Tibial nerve (tissue), 4 donors: ENCODE results near the gene PRDX5. TPM values are rescaled to one million over a fixed set of nuclear protein-coding genes. Genes with fewer than 3 reads are reported as not detected.

ENCODE experiments used
- DNase-seq, 2 donors: peaks; one replicate each; pipeline ENCODE4 v3.0.0-alpha.2; 2019; ENCODE audit warnings: low spot score in 2 of 2
- H3K27ac ChIP-seq, 4 donors: fragments of 200-600 bp; sonication (generic) in 3 of 4; one replicate each; pipeline ENCODE4 v1.5.1; 2017 to 2019; ENCODE audit warnings: mild to moderate bottlenecking in 1 of 4
- H3K27me3 ChIP-seq, 2 donors: fragments of 200-600 bp; sonication (generic) in 1 of 2; one replicate each; pipeline versions ENCODE4 v1.5.1 to v1.6.0; 2017 to 2019
- H3K36me3 ChIP-seq, 3 donors: fragments of 200-600 bp; sonication (generic); one replicate each; pipeline ENCODE4 v1.5.1; 2018 to 2019
- H3K4me1 ChIP-seq, 4 donors: fragments of 200-600 bp; sonication (generic) in 3 of 4; one replicate each; pipeline ENCODE4 v1.5.1; 2017 to 2019
- H3K4me3 ChIP-seq, 4 donors: fragments of 200-600 bp; sonication (generic) in 3 of 4; one replicate each; pipeline ENCODE4 v1.5.1; 2017 to 2019; ENCODE audit warnings: mild to moderate bottlenecking in 1 of 4, moderate library complexity in 1 of 4
- H3K9me3 ChIP-seq, 4 donors: fragments of 200-600 bp; sonication (generic) in 3 of 4; one replicate each; pipeline ENCODE4 v1.5.1; 2017 to 2019
- EP300 ChIP-seq, 2 donors: sonication (generic); formaldehyde crosslinking; IDR thresholded peaks; one replicate each; pipeline ENCODE4 v1.6.1; 2017; ENCODE audit warnings: antibody characterized with exemption in 2 of 2, mild to moderate bottlenecking in 1 of 2
- POLR2A ChIP-seq, 2 donors: fragments of 450-650 bp; IDR thresholded peaks; one replicate each; pipeline ENCODE4 v1.6.1; 2017; ENCODE audit warnings: antibody characterized with exemption in 2 of 2, mild to moderate bottlenecking in 2 of 2, moderate library complexity in 2 of 2
- WGBS, 2 donors: methylation state at CpG; one replicate each; pipeline ENCODE4 v1.1.5; 2018; 5-methylcytosine and 5-hydroxymethylcytosine counted together
- total RNA-seq, 4 donors: library from RNA; depleted of rRNA; stranded (reverse); fragments of >200 nt; gene quantifications; one replicate each; pipeline ENCODE4 v1.1.0, GENCODE V29; 2016
- TF ChIP-seq, protein P1 (sequence below), 5 experiments: fragments of 200-600 bp in 3 of 5; fragments of 450-650 bp in 2 of 5; sonication (generic) in 3 of 5; IDR thresholded peaks; one replicate each; pipeline ENCODE4 v1.5.1; 2016 to 2019; ENCODE audit warnings: antibody characterized with exemption in 5 of 5, mild to moderate bottlenecking in 3 of 5, moderate library complexity in 2 of 5

Gene PRDX5
- total RNA-seq, 4 donors from 2014 or later = 142 to 246 (median 204) TPM

DNA sequence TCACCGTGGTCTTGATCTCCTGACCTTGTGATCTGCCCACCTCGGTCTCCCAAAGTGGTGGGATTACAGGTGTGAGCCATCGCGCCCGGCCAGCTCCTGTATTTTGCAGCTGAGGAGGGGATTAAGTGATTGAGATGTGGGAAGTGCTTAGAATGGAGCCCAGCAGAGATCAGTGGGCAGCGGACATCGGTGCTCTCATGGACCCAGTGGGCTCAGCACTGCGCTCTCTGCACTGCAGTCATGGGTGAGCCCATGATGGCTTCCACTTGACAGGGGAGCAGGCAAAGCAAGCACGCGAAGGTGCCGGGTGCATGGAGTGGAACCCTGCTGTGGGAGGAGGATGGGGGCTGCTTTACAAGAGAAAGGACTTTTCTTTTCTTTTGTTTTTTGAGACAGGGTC lies 13.0 kb downstream of the PRDX5 start:
- H3K27ac ChIP-seq = no peak overlapping the region
- no peaks in the 10 kb centered on the region for H3K36me3 ChIP-seq
- peaks cover 0 to 5% (median 0%) of the 10 kb centered on the region in 4 donors for H3K9me3 ChIP-seq
- DNase-seq = no peak
- H3K4me3 ChIP-seq = no peak overlapping the region
- H3K27me3 ChIP-seq = no peaks in the 10 kb centered on the region
- 75 to 80% methylated on average over 11 of the region's 11 CpGs for WGBS, 2 donors
- H3K4me1 ChIP-seq = peaks cover 0 to 30% (median 11%) of the 10 kb centered on the region in 4 donors
- TF ChIP-seq POLR2A (IDR thresholded peaks at IDR 0.05) (no peak), EP300 (IDR thresholded peaks at IDR 0.05) (no peak)
- TF ChIP-seq, protein P1, sequence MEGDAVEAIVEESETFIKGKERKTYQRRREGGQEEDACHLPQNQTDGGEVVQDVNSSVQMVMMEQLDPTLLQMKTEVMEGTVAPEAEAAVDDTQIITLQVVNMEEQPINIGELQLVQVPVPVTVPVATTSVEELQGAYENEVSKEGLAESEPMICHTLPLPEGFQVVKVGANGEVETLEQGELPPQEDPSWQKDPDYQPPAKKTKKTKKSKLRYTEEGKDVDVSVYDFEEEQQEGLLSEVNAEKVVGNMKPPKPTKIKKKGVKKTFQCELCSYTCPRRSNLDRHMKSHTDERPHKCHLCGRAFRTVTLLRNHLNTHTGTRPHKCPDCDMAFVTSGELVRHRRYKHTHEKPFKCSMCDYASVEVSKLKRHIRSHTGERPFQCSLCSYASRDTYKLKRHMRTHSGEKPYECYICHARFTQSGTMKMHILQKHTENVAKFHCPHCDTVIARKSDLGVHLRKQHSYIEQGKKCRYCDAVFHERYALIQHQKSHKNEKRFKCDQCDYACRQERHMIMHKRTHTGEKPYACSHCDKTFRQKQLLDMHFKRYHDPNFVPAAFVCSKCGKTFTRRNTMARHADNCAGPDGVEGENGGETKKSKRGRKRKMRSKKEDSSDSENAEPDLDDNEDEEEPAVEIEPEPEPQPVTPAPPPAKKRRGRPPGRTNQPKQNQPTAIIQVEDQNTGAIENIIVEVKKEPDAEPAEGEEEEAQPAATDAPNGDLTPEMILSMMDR (IDR thresholded peaks at IDR 0.05) = no peak

DNA sequence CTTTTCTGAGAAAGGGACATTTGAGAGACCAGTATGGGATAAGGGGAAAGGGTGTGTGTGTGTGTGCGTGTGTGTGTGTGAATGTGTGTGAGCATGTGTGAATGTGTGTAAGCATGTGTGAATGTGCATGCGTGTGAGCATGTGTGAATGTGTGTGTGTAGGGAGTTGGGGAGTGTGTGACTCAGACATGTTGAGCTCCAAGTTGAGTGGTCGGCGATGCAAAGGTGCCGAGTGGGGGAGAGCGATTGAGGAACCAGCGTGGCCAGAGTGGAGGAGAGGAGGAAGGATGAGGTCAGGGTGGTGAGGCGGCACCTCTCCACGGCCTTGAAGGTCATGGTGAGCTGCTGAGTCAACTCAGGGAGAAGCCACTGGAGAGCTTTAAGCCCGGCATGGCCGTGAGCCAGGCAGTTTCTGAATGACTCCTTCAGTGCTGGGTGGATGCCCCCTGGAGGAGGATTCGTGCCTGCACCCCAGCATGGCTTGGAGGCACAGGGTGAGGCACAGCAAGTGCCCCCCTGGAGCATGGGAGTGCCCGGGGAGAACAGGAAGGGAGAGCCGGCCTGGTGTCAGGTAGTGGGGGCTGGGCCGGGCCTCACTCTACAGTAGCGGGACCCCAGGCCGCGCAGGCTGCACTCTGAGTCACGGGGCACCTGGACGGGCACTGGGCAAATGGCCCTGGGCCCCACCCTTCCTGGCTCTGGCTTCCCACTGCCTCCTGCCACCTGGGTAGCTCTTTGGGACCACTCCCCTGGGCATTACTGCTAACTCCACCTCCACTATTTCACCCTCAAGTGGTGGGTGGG lies 13.8 kb downstream of the PRDX5 start:
- whole genome bisulfite sequencing, 2 donors = 28 to 29% methylated on average over 11 to 12 of the region's 20 CpGs
- no peak overlapping the region for H3K27ac ChIP-seq

DNA sequence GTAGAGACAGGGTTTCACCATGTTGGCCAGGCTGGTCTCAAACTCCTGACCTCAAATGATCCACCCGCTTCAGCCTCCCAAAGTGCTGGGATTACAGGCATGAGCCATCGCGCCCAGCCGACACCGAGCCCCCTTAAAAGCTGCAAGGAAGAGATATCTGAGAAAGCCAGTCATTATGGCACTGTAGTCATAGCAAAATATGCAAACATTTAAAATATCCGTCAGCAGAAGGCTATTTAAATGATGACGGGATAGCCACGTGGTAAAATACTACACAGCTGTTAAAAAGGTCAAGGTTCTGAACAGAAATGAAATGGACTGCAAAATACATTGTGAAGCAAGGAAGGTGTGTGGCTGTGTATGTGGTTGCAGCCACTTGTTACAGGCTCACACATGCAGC lies 15.6 kb downstream of the PRDX5 start:
- Histone ChIP-seq H3K27ac (no peak overlapping the region), H3K4me1 (peaks cover 0 to 30% (median 11%) of the 10 kb centered on the region in 4 donors), H3K36me3 (no peaks in the 10 kb centered on the region), H3K9me3 (no peaks in the 10 kb centered on the region), H3K27me3 (no peaks in the 10 kb centered on the region), H3K4me3 (no peak overlapping the region)
- TF ChIP-seq POLR2A (IDR thresholded peaks at IDR 0.05) (no peak), EP300 (IDR thresholded peaks at IDR 0.05) (no peak)
- TF ChIP-seq, protein P1 (IDR thresholded peaks at IDR 0.05) = no peak
- DNase-seq = no peak
- WGBS, 2 donors = 88 to 89% methylated on average over 8 of the region's 8 CpGs

More for the DNA sequence above, 13.8 kb downstream of the PRDX5 start:
- Histone ChIP-seq H3K4me1 (peaks cover 0 to 30% (median 11%) of the 10 kb centered on the region in 4 donors), H3K36me3 (no peaks in the 10 kb centered on the region), H3K27me3 (no peaks in the 10 kb centered on the region), H3K4me3 (no peak overlapping the region), H3K9me3 (peaks cover 0 to 5% (median 0%) of the 10 kb centered on the region in 4 donors)
- peak in 1 of 2 donors; percentile 42 for DNase-seq
- TF ChIP-seq EP300 (IDR thresholded peaks at IDR 0.05) (no peak), POLR2A (IDR thresholded peaks at IDR 0.05) (no peak)
- TF ChIP-seq, protein P1 (IDR thresholded peaks at IDR 0.05) = peak; percentile 17 to 45 (median 28)

DNA sequence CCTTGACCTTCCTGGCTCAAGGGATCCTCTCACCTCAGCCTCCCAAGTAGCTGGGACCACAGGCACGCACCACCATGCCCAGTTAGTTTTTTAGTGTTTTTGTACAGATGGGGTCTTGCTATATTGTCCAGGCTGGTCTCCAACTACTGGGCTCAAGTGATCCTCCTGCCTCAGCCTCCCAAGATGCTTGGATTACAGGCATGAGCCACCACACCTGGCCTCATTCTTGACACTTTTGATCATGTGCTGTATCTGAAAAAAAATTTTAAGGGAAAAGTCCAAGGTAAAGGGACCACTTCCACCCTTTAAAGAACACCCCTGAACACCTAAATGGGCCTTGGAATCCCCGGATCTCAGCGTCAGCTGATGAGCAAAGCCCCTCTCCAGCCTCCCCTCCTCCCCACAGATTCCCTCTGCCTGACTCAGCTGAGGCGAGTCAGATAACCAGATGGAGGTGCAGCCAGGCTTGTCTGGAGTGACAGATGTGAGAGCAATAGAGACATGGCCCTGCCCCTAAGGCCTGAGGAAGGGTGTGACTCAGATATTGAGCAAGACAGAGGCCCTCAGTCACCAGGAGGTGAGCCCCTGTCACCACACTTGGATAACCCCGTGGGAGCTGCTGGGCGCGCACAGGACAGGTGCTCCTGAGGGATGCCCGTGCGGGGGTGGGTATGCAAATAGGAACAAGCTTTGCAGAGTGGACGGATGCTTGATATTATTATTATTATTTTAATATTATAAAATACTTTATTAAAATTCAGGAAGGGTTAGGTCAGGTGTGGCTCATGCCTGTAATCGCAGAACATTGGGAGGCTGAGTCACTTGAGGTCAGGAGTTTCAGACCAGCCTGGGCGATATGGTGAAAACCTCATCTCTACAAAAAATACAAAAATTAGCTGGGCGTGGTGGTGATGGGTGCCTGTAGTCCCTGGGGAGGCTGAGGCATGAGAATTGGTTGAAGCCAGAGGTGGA lies 17.1 kb downstream of the PRDX5 start:
- 66 to 67% methylated on average over 13 of the region's 13 CpGs for WGBS, 2 donors
- Histone ChIP-seq H3K36me3 (no peaks in the 10 kb centered on the region), H3K4me1 (peaks cover 0 to 21% (median 8%) of the 10 kb centered on the region in 4 donors), H3K27ac (no peak overlapping the region), H3K27me3 (no peaks in the 10 kb centered on the region), H3K4me3 (no peak overlapping the region), H3K9me3 (no peaks in the 10 kb centered on the region)
- no peak for TF ChIP-seq POLR2A (IDR thresholded peaks at IDR 0.05)
- DNase-seq = no peak

DNA sequence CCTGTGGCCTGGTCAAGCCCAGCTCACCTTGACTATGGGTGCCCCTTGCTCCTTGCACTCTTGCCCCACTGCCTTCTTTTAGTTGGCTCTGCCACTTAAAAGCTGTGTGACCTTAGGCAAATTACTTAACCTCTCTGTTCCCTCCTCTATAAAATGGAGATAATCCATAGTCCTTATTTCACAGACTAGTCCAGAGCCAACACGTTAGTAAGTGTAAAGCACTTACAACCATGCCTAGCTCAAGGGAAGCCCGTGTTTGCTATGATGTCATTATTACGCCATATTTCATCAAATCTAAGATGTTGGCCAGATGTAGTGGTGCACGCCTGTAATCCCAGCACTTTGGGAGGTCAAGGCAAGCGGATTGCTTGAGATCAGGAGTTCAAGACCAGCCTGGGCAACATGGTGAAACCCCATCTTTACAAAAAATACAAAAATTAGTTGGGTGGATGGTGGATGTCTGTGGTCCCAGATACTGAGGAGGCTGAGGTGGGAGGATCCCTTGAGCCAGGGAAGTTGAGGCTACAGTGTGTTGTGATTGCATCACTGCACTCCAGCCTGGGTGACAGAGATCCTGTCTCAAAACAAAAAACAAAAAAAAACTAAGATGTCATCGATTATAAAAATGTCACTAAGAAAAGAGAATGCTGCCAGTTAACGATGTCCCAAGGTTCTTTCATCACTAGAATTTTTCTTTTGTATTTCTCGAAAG lies 19.8 kb downstream of the PRDX5 start:
- no peaks in the 10 kb centered on the region for H3K27me3 ChIP-seq
- H3K36me3 ChIP-seq = no peaks in the 10 kb centered on the region
- DNase-seq = no peak
- no peak for TF ChIP-seq POLR2A (IDR thresholded peaks at IDR 0.05)
- TF ChIP-seq, protein P1 (IDR thresholded peaks at IDR 0.05) = no peak
- TF ChIP-seq EP300 (IDR thresholded peaks at IDR 0.05) = no peak
- 67 to 75% methylated on average over 8 of the region's 8 CpGs for WGBS, 2 donors
- H3K27ac ChIP-seq = no peak overlapping the region
- no peaks in the 10 kb centered on the region for H3K9me3 ChIP-seq
- H3K4me1 ChIP-seq = peaks cover 0 to 21% (median 9%) of the 10 kb centered on the region in 4 donors
- H3K4me3 ChIP-seq = no peak overlapping the region
